Measurements from ENCODE around the gene ZFP91. TPM values are rescaled to one million over a fixed set of nuclear protein-coding genes. Genes with fewer than 3 reads are reported as not detected.

The ZFP91 gene
- total RNA-seq, 1 experiment from 2014 or later = 56.2 TPM

- Histone ChIP-seq H3K4me2 (ENCODE audit: low read length) (no peak overlapping the region), H3F3A (ENCODE audit: low read length, unreplicated experiment) (no peaks in the 10 kb centered on the region), H3K9me2 (replicated peaks; ENCODE audit: low read length) (no peaks in the 10 kb centered on the region), H2AFZ (ENCODE audit: low read length) (no peak overlapping the region), H3K27ac (ENCODE audit: low read length) (no peak overlapping the region), H3K27me3 (ENCODE audit: low read length) (no peaks in the 10 kb centered on the region), H3K4me1 (ENCODE audit: insufficient read depth, low read length) (peaks cover 10% of the 10 kb centered on the region), H3K9ac (ENCODE audit: low read length) (no peak overlapping the region), H4K20me1 (ENCODE audit: low read length) (no peaks in the 10 kb centered on the region), H3K4me3 (ENCODE audit: low read length) (no peak overlapping the region), H3K9me3 (ENCODE audit: low read length) (peaks cover 11% of the 10 kb centered on the region; the same call in 1 of the 2 replicates), H3K79me2 (ENCODE audit: low read length) (no peaks in the 10 kb centered on the region), H3K36me3 (ENCODE audit: low read depth, low read length) (no peaks in the 10 kb centered on the region)
- no TSS peak for BruUV-seq (replicated peaks)
- intact Hi-C loops (cut with micrococcal nuclease) = no loop called here
- ChIA-PET CTCF (no interaction called here), POLR2A (ENCODE audit: unreplicated experiment) (no interaction called here)
- ATAC-seq (no peak), DNase-seq (no peak)
- TF ChIP-seq EZH2phosphoT487 (IDR thresholded peaks at IDR 0.05; ENCODE audit: borderline replicate concordance, low read length) (no peak), CTCF (conservative IDR thresholded peaks at IDR 0.05; ENCODE audit: low read depth, low read length) (no peak), EZH2 (IDR thresholded peaks at IDR 0.05; ENCODE audit: low read length, unreplicated experiment) (no peak)
These were observed 70.8 kb downstream of the ZFP91 start for GRCh38 chr11:58649623-58650022.

- Histone ChIP-seq H3K9me2 (replicated peaks; ENCODE audit: low read length) (no peaks in the 10 kb centered on the region), H3K27me3 (ENCODE audit: low read length) (no peaks in the 10 kb centered on the region), H3K27ac (ENCODE audit: low read length) (no peak overlapping the region), H4K20me1 (ENCODE audit: low read length) (no peaks in the 10 kb centered on the region), H3K36me3 (ENCODE audit: low read depth, low read length) (no peaks in the 10 kb centered on the region), H3K4me3 (ENCODE audit: low read length) (no peak overlapping the region), H3K79me2 (ENCODE audit: low read length) (no peaks in the 10 kb centered on the region), H3K4me1 (ENCODE audit: insufficient read depth, low read length) (peaks cover 14% of the 10 kb centered on the region), H2AFZ (ENCODE audit: low read length) (no peak overlapping the region), H3K4me2 (ENCODE audit: low read length) (no peak overlapping the region), H3K9ac (ENCODE audit: low read length) (no peak overlapping the region), H3F3A (ENCODE audit: low read length, unreplicated experiment) (no peaks in the 10 kb centered on the region), H3K9me3 (ENCODE audit: low read length) (peaks cover 6% of the 10 kb centered on the region; the same call in 1 of the 2 replicates)
- no peak for DNase-seq
- ChIA-PET CTCF (interaction anchor here (0.7 kb wide), 2 partner anchors 20 to 1045 kb away, joined by 3 read pairs; no protein-coding TSS in a partner anchor), POLR2A (ENCODE audit: unreplicated experiment) (no interaction called here)
- intact Hi-C loops (cut with micrococcal nuclease) = no loop called here
- BruUV-seq (replicated peaks) = no TSS peak
- TF ChIP-seq EZH2phosphoT487 (IDR thresholded peaks at IDR 0.05; ENCODE audit: borderline replicate concordance, low read length) (no peak), CTCF (conservative IDR thresholded peaks at IDR 0.05; ENCODE audit: low read depth, low read length) (no peak), EZH2 (IDR thresholded peaks at IDR 0.05; ENCODE audit: low read length, unreplicated experiment) (no peak)
- ATAC-seq = no peak
These were observed 71.6 kb downstream of the ZFP91 start for GRCh38 chr11:58650496-58650895.

GRCh38 chr11:58652726-58653280, 73.9 kb downstream of the ZFP91 start:
- H3K4me1 ChIP-seq (ENCODE audit: insufficient read depth, low read length) = peaks cover 14% of the 10 kb centered on the region
- TF ChIP-seq EZH2 (IDR thresholded peaks at IDR 0.05; ENCODE audit: low read length, unreplicated experiment) = no peak
- no peak for TF ChIP-seq EZH2phosphoT487 (IDR thresholded peaks at IDR 0.05; ENCODE audit: borderline replicate concordance, low read length)
- TF ChIP-seq CTCF (conservative IDR thresholded peaks at IDR 0.05; ENCODE audit: low read depth, low read length) = no peak

More at GRCh38 chr11:58652726-58653280, 73.9 kb downstream of the ZFP91 start:
- no peak overlapping the region for H3K4me2 ChIP-seq (ENCODE audit: low read length)
- no peaks in the 10 kb centered on the region for H3K9me3 ChIP-seq (ENCODE audit: low read length)
- no peaks in the 10 kb centered on the region for H4K20me1 ChIP-seq (ENCODE audit: low read length)
- no peaks in the 10 kb centered on the region for H3K36me3 ChIP-seq (ENCODE audit: low read depth, low read length)
- intact Hi-C loops (cut with micrococcal nuclease) = no loop called here
- no peaks in the 10 kb centered on the region for H3K79me2 ChIP-seq (ENCODE audit: low read length)
- ATAC-seq (0 out of 2 replicates have a peak, but pooled peaks have one; percentile 16), DNase-seq (peak; percentile 35)
- no peaks in the 10 kb centered on the region for H3F3A ChIP-seq (ENCODE audit: low read length, unreplicated experiment)
- ChIA-PET CTCF (no interaction called here), POLR2A (ENCODE audit: unreplicated experiment) (no interaction called here)
- no peaks in the 10 kb centered on the region for H3K9me2 ChIP-seq (replicated peaks; ENCODE audit: low read length)
- H3K9ac ChIP-seq (ENCODE audit: low read length) = no peak overlapping the region
- no peak overlapping the region for H2AFZ ChIP-seq (ENCODE audit: low read length)
- no peaks in the 10 kb centered on the region for H3K27me3 ChIP-seq (ENCODE audit: low read length)
- no peak overlapping the region for H3K27ac ChIP-seq (ENCODE audit: low read length)
- no peak overlapping the region for H3K4me3 ChIP-seq (ENCODE audit: low read length)
- BruUV-seq (replicated peaks) = no TSS peak
